Fibroblast of skin of abdomen (primary cell): ENCODE measurements around the gene PDGFRA.

ENCODE experiments used
- DNase-seq: peaks from one replicate; pipeline ENCODE4 v3.0.0-alpha.2; 2013

Gene PDGFRA

GRCh38 chr4:54256491-54257486 lies 27.7 kb downstream of the PDGFRA start:
- DNase-seq = no peak

GRCh38 chr4:54265366-54265765 lies 36.3 kb downstream of the PDGFRA start:
- no peak for DNase-seq

GRCh38 chr4:54268151-54268550 lies 39.1 kb downstream of the PDGFRA start:
- DNase-seq = peak; percentile 61

- DNase-seq = no peak
These were observed 42.4 kb downstream of the PDGFRA start for GRCh38 chr4:54271464-54271863.

- no peak for DNase-seq
These were observed 43.0 kb downstream of the PDGFRA start for GRCh38 chr4:54272051-54272450.

GRCh38 chr4:54274264-54274663 lies 45.2 kb downstream of the PDGFRA start:
- no peak for DNase-seq

GRCh38 chr4:54274795-54275665 lies 45.9 kb downstream of the PDGFRA start:
- DNase-seq = no peak

GRCh38 chr4:54276641-54277430 lies 47.7 kb downstream of the PDGFRA start:
- DNase-seq = no peak

GRCh38 chr4:54277691-54278090 lies 48.6 kb downstream of the PDGFRA start:
- DNase-seq = peak; percentile 74

- no peak for DNase-seq
These were observed 49.1 kb downstream of the PDGFRA start for GRCh38 chr4:54278216-54278615.

GRCh38 chr4:54281054-54281766 lies 52.1 kb downstream of the PDGFRA start:
- peak; percentile 64 for DNase-seq

GRCh38 chr4:54282837-54283236 lies 53.7 kb downstream of the PDGFRA start:
- no peak for DNase-seq

GRCh38 chr4:54289316-54289715 lies 60.2 kb downstream of the PDGFRA start:
- no peak for DNase-seq

GRCh38 chr4:54290980-54291379 lies 61.9 kb downstream of the PDGFRA start:
- DNase-seq = no peak

- no peak for DNase-seq
These were observed 67.6 kb downstream of the PDGFRA start for GRCh38 chr4:54296548-54297203.

- DNase-seq = no peak
These were observed 79.0 kb downstream of the PDGFRA start for GRCh38 chr4:54308110-54308509.

- no peak for DNase-seq
These were observed 86.8 kb downstream of the PDGFRA start for GRCh38 chr4:54315561-54316538.

GRCh38 chr4:54317690-54318089 lies 88.6 kb downstream of the PDGFRA start:
- DNase-seq = no peak

GRCh38 chr4:54318904-54319303 lies 89.8 kb downstream of the PDGFRA start:
- DNase-seq = peak; percentile 52
